Activated effector memory CD4-positive, alpha-beta T cell treated with anti-CD3 and anti-CD28 coated beads, Interleukin-2, amount 50 U/mL, for 16 hours (primary cell): ENCODE measurements around the gene TNKS2.
A peak's percentile ranks its signal among the peaks of the same experiment; 100 is the strongest.
"Not testable (repeated sequence)": the region's sequence is repeated elsewhere in the genome, so short reads cannot be mapped to it uniquely, and the experiment has no call there.

Source experiments
- DNase-seq: peaks from one replicate; pipeline ENCODE4 v3.0.0-alpha.2; 2020

Gene TNKS2

DNA sequence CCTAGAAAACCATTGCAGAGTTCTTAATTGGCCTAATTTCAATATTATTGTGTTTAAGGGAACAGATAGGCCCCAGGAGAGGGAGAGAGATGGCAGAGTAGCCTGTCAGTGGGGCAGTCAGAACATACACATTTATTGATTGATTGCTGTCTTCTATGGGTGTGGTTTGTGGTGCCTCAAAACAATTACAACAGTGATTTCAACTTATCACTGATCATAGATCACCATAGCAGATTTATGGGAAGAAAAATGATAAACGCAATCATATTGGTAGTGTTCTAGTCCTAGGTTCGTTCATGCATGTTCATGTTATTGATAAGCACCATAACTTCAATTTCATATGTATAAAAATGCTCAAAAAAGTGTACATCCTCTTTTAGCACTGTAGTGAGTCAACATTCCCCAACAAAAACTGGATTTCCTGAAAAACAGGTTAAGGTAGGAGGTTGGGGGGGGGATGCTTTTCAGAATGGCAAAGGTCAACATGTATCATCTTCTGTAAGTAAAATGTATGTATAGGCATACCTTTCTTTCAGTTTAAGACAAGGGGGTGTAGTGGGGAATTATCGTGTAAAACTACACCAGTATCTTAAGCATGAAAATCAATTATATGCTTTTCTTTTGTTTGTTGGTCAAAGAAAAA, 1.1 kb upstream of the TNKS2 start:
- no peak for DNase-seq

DNA sequence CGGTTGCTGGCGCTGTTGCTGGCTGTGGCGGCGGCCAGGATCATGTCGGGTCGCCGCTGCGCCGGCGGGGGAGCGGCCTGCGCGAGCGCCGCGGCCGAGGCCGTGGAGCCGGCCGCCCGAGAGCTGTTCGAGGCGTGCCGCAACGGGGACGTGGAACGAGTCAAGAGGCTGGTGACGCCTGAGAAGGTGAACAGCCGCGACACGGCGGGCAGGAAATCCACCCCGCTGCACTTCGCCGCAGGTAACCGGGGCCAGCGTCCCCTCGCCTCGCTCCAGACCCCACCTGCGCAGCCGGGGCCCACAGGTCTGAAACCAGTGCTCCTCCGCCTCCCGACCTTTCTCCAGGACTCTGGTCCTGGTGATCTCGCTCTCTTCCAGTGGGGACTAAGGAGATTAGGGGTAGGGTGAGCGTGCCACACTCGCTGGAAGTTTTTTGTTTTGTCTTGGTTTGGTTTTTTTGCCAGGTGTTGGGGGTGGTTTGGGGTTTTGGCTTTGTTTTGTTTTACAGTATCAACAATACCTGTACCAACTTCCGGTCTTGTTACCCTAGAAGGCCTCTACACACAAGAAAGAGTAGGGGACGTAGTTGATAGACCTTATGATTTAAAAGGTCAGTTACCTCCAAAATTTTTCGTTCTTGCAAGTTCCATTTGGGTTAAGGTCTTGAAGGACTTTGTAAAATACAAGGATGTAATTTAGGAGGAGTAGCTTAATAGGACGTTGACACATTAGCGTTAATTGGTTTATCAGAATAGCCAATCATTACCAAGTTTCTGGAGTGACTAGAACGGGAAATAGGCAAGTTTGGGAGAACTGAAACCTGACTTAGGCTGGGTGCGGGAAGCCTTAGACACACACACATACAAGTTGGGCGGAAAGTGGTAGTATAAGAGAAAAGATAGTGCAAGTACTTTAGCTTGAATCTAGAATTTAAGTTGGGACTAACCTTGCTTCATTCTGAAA, 704 bp downstream of the TNKS2 start:
- DNase-seq, result peak; percentile 82

DNA sequence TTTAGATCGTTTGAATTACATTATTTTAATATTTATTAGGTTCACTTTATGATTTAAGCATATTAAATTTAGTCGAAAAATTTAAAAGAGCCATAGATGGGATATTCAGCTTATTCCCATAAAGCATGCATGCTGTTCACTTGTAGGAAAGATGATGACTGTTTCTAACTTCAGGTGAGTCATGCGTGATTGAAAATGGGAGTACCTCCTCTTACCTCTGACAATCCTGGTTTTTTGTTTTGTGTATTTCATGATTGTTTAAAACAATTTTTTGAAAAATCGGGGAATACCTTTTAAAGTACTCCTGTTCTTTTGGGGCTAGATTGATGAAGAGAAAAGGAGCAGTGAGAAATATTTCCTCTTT, 1.4 kb downstream of the TNKS2 start:
- DNase-seq, result no peak

DNA sequence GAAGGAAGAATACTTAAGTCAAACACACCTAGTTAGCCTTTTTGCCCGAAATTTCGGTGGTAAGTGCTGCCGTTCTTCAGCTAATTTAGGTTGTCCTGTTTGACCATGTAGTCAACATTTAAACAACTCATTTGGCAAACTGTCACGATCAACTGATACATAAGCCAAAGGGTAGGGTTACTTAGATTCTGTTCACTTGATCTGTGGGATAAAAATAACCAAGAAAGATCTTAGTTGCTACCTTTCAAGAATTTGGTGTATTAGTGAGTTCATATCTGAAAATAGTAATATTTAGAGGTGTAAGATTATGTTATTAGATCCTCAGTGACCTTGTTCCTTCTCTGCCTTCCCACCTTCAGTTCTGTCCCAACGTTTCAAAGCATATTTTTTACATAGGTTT, 2.0 kb downstream of the TNKS2 start:
- no peak for DNase-seq

DNA sequence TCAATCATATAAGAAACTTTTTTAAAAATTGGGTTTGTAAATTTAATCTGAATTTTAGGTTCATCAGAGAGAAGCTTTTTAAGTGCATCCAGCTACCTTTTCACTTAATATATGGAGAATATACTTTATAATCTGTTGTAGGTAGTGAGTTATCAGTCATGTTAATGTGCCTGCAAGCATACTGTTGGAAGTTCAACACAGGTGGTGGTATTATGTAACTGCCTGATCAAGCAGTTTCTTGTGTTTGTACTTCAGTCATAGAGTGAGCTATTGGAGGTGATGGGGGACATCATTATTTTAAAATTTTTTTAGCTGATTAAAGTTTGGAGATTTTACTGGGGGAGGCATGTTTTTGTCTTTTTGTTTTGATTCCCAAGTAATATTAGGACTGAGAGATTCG, 2.5 kb downstream of the TNKS2 start:
- no peak for DNase-seq

DNA sequence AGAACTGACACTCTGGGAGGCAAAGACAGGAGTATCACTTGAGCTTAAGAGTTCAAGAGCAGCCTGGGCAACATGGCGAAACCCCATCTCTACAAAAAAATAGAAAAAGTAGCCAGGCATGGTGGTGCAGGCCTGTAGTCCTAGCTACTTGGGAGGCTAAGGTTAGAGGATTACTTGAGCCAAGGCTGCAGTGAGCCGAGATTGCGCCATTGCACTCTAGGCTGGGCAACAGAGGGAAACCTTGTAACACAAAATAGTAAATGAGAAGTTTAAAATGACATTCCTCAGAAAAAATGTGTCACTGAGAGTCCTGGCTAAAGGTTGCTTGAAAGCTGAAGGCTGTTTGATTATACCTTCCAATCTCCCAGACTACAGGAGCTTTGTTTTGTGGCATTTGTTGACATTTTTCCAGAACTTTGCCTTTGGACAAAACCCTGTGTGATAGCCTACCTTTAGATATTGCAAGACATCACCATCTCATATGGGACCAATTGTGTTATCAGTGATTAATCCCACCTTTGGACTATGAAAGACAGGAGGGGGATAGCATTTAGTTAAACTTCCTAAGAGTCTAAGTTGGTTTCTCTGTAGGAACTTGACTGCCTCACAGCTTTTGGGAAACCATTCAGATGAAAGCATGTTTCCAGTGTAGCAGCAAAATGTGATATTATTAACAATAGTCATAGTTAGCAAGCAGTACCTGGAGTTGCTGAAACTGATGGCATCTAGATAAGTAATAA, 5.3 kb downstream of the TNKS2 start:
- no peak for DNase-seq

DNA sequence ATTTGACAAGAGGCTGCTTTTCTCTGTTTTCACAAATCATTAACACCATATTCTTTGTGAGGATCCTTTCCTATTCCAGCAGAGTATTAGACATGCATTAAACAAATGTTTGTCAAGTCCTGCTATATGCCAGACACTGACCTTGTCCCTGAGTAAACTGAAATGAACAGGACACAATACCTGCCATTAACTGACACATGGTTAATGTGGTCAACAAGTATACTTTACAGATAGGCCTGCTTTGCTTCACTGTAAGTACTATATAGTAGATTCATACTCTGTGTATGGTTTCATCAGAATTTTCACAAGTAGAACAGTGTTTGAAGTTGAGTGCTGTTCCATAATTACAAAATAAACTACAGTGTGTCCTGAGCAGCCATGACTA, 5.9 kb downstream of the TNKS2 start:
- no peak for DNase-seq

DNA sequence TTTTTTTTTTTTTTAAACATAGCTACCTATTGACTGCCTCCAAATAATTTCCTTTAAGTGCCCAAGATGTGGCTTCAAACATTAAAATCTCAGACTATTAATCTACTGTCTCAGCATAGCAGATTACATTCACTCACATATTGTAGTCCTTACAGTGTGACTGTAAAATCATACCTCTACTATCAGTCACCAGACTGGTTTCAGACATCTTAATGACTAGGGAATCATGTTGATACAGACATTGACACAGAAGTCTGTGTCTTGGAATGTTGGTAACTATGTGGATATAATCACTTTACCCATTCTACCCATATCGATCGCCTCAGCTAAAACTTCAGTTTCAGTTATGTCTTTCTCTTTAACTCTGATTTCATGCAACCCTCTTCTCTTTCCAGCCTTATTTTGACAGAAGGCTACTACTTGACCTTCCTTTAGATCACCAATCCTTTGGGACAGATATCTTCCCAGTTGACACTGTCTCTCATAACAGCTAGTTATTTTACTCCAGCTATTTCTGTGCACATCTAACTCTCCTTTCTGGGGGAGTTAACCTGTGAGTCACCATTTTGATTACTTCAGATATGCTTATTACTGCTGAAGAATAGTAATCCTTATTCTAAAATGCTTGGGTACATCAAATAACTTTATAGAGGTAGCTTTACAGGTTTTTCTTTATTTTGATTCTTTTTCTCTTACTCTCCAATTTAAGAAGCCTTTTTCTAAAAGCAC, 7.0 kb downstream of the TNKS2 start:
- no peak for DNase-seq

DNA sequence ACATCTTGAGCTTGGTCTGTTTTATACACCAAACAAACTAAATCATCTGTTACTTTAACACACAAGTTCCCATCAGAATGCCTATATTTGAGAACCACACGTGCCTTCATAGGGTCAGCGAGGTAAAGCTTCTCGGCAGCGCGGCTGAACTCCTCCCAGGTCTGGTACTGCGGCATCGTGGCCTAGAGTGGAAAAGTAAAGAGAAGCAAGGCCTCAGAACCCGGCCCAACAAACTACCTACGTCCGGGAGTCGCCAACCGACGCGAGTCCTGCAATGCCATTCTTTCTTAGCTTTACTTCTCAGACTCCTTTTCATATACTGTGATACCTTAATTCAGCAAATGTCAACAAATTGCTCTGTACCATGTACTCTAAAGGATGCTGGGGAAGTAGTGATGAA, 9.0 kb downstream of the TNKS2 start:
- not testable (repeated sequence) for DNase-seq

DNA sequence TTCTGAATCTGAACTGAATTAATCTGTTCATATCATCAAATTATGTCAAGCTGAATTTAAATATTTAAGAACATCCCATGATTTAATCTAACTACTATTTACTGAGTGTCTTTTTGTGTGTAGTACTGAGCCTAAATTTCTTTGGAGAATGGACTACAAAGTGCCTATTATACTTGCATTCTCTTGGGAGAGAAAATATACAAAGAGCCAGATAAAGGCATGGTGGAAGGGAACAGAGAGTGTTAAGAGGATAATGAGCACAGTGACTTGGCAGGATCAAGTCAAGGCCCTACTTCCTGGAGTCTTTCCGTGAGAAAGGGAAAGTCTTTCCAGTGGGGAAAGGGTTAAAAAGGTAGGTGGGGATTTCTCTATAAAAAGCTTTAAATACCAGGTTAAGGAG, 15.0 kb downstream of the TNKS2 start:
- no peak for DNase-seq

DNA sequence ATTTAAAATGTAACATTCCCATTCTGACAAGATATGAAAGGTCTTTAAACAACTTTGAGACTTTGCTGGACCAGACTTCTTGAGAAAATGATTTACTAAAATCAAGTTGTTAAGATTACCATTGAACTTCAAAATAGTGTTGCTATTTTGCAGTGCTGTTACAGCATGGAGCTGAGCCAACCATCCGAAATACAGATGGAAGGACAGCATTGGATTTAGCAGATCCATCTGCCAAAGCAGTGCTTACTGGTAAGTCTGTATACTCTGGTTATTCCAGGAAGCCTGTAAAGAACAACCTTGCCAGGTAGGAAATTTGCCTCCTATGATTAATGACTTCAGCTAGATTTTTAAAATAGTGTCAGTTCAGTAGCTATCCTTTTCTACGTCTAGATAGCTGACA, 18.8 kb downstream of the TNKS2 start:
- no peak for DNase-seq

DNA sequence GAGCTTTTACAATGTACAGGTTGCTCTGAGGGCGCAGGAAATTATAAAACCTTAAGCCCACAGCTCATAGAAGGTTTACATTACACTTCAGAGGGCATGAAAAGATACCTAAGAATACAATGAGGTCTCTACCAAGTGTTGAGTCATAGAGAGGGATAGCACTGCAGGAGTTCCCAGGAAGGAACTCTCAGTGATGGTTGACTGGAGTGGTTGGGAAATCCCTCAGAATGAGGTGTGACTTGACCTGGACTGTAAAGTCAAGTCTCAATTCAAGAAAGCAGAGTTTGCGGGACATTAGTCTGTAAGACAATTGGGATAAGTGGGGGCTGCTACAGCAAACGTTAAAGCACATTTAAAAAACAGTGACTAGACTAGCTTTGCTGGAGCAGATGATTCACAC, 21.9 kb downstream of the TNKS2 start:
- no peak for DNase-seq

DNA sequence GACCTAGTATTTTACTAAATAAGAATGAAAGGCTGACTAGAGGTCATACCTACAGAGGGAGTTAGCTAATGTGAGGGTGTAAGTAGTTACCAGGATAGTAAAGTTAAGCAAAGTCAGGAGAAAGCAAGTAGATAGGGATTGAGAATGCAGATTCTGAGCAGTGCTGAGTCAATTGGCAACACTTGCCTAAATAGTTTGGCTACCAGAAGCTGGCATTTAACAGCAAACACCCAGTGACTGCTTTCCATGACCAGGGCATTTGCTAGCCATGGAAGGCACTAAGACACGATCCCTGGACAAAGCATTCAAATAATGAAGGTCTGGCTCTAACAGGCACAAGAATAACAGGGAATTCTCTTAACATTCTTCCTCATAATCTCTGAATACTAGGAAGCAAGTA, 25.9 kb downstream of the TNKS2 start:
- no peak for DNase-seq

DNA sequence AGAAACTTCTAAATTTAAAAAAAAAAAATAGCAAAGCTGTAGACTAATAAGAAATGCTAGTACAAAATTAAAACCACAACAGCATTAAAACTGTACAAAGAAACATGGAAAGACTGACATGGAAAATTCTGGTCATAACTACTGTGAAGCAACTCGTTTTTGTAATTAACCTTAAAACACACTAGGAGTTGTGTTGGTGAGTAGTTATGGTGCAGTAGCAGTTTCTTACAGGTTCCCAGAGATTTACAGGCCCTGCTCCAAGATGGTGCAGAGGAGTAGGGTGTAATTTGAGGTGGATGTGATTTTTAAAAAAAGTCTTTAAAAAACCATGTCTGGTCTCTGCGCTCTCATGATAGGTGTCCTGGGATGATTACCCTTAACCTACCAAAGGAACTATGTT, 31.0 kb downstream of the TNKS2 start:
- no peak for DNase-seq

DNA sequence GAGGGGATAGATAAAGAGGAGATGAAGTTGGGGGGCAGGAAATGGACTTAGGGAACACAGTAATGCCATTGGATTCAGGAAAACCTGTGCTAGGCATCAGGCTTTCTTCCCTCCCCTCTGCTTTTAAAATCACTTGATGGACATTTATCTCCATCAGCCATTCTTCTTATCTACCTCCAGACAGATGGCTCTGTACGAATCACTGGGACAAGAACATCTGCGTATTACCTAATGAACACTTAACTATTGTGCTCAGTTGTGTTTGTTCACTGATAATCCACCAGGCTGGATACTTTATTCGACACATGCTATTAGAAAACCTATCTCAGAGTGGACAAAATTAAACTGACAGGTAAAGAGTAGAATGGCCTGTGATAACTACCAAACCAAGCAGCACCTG, 40.0 kb downstream of the TNKS2 start:
- no peak for DNase-seq

DNA sequence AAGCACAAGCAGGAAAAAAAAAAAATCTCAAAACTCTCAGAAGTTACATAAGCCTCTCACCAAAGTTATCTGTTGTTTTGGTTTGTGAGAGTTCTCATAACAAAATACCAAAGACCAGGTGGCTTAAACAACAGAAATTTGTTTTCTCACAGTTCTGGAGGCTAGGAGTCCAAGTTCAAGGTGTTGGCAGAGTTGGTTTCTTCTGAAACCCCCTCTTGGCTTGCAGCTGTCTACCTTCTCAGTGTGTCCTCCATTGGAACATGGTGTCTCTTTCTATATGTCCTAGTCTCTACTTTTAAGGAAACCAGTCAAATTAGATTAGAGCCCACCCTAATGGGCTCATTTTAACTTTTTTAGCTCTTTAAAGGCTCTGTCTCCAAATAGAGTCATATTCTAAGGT, 44.9 kb downstream of the TNKS2 start:
- DNase-seq, result no peak

DNA sequence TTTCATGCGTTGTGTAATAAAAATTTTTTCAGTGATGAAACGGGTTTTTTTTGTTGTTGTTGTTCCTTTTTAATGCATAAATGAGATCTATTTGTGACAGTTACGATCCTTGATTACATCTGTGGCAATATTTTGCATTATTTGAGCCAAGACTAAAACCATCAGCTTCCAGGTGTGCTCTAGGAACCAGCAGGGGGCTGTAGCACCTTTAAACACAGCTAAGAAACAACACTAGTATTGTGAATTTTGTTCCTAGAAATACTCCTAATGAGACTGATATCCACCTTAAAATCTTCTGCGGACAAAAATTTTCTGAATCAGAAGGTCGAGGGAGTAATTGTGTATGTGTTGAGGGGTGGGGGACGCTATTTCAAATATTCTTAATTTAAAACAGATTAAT, 58.4 kb downstream of the TNKS2 start:
- no peak for DNase-seq

DNA sequence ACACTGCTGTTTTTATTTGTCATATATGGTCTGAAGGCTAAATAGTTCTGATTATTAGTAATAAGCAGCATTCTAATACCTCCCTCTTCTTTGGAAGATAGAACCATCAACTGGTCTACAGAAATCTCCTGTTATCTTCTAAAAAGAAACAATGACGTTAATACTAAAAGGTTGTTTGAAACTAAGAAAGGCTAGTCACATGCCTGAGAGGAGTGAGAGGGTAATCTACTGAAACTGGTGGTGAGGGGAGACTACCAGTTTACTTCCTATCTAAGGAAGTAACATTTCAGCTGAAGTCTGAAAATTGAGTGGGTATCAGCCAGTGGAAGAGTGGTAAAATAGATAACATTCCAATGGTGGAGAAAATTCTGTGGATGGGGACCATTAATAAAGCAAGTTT, 62.7 kb downstream of the TNKS2 start:
- DNase-seq, result no peak

DNA sequence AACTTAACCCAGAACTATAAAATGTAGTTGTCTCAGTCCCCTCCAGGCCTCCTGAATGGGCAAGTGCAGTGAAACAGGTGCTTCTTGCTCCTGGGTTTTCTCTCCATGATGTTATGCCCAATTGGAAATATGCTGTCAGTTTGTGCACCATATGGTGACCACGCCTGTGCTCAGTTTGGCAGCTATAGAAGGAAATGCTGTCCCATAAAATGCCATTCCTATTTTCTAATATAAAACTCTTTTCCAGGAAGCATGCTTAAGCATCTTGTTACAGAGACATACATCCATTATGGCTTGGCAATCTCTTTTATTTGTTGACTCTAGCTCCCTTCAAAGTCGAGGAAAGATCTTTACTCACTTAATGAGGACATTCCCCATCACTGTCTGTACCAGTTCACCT, 65.9 kb downstream of the TNKS2 start:
- no peak for DNase-seq

DNA sequence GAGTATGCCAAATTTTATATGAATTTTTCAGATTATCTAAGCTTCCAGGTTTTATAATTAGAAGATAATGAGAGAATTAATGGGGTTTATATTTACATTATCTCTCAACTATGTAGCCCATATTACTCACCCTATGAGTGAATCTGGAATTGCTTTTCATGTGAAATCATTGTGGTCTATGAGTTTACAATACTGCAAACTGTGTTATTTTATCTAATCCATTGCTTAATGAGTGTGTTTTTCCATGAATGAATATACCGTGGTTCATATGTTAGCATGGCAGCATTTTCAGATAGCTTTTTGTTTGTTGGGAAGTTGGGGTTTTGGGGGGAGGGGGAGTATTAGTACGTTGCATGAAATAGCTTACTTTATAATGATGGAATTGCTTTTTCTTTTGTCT, 66.5 kb downstream of the TNKS2 start:
- DNase-seq, result no peak

DNA sequence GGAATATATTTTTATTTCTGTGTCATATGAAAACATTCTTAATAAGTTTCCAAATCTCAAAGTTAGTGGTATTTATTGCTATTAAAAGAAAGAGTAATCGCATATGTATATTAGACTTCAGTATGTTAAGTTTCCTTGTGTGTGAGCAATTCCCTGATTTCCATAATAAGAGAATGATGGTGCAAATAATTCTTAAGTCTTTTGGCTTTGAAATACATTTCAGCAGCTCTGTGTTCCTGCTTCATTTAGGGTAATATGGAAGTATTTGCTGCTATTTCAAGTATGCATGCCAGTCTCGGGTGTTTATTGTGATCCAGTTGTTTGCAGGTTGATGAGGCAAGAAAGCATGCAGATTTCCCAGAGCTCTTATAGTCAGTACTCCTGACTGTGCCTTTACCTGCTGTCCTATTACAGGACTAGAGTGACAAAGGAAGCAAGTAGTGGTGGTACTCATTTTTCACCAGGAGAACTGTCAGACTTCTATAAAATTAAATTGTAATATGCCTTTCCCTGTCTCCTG, 67.4 kb downstream of the TNKS2 start:
- DNase-seq, result no peak

DNA sequence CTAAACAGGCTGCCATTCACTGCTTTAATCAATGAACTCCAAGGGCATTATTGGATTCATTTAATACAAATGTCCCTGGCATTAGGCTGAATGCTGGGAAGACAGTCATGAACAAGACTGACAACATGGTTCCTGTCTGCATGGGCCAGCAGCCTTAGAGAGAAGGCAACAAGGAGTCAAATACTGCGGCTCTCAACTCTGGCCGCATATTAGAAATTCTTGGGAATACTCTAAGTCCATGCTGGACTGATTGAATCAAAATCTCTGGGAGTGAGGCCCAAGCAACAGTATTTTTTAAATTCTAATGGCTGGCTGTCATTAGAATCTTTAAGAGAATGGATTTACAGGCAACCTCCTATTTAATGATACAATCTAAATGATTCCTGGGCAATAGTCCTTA, 76.9 kb downstream of the TNKS2 start:
- DNase-seq, result no peak

DNA sequence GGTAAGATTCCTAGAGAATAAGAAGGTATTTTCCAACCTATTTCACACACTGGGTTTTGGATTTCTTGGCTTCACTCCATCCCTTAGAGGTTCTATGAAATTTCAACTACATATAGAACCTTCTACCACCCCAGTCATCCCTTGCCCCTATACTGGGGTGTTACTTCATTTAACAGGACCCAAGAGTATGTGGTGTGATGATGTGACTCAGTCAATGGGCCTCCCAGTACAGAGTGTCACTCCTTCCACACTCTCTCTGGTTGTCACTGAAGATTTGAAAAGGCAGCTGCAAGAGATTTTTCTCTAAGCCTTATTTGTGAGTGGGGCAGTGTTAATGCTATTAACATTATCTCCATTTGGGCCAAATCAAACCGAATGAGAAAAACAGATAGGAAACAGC, 77.6 kb downstream of the TNKS2 start:
- no peak for DNase-seq
